ENCODE measurements around the gene IRF2BPL.

GRCh38 chr14:77066578-77067172 lies 38.2 kb upstream of the IRF2BPL start:
- TF ChIP-seq EZH2 (IDR thresholded peaks at IDR 0.05; ENCODE audit: insufficient read depth, poor library complexity, severe bottlenecking) (no peak), EZH2phosphoT487 (IDR thresholded peaks at IDR 0.05; ENCODE audit: insufficient read depth, low read depth) (no peak)

Measured in GM23248 (cell line).